Omental fat pad (tissue), 4 donors: ENCODE results near the gene BCL2L11. TPM values are rescaled to one million over a fixed set of nuclear protein-coding genes. Genes with fewer than 3 reads are reported as not detected.
A peak's percentile ranks its signal among the peaks of the same experiment; 100 is the strongest.

Source experiments
- ATAC-seq: fragments of 150-250 bp; one replicate; pipeline ENCODE4 v1.9.1; 2016; ENCODE audit warnings: mild to moderate bottlenecking, moderate library complexity; ENCODE audit not compliant: low FRiP score
- DNase-seq: peaks from one replicate; pipeline ENCODE4 v3.0.0-alpha.2; 2019; ENCODE audit warnings: low spot score
- CTCF ChIP-seq, 3 donors: fragments of 450-650 bp; IDR thresholded peaks; one replicate each; pipeline ENCODE4 v1.5.1; 2016 to 2017; ENCODE audit warnings: antibody characterized with exemption in 3 of 3, mild to moderate bottlenecking in 3 of 3, moderate library complexity in 2 of 3
- total RNA-seq, 4 donors: library from RNA; depleted of rRNA; stranded (reverse); fragments of >200 nt; gene quantifications; one replicate each; pipeline ENCODE4 v1.1.0, GENCODE V29; 2016

Gene BCL2L11
- total RNA-seq, 4 donors from 2014 or later = 16.1 to 20.2 (median 17.9) TPM

GRCh38 chr2:111135910-111136297, 15.2 kb downstream of the BCL2L11 start:
- no peak for TF ChIP-seq CTCF (IDR thresholded peaks at IDR 0.05)
- DNase-seq (no peak), ATAC-seq (peak; percentile 36)

GRCh38 chr2:111138839-111139238, 18.1 kb downstream of the BCL2L11 start:
- TF ChIP-seq CTCF (IDR thresholded peaks at IDR 0.05) = no peak
- no peak for ATAC-seq
- no peak for DNase-seq

GRCh38 chr2:111139637-111140317, 19.1 kb downstream of the BCL2L11 start:
- ATAC-seq = no peak
- DNase-seq = no peak
- TF ChIP-seq CTCF (IDR thresholded peaks at IDR 0.05) = no peak

- ATAC-seq = no peak
- no peak for DNase-seq
- no peak for TF ChIP-seq CTCF (IDR thresholded peaks at IDR 0.05)
Measured at GRCh38 chr2:111140815-111141214, 20.1 kb downstream of the BCL2L11 start.

GRCh38 chr2:111142101-111142500, 21.4 kb downstream of the BCL2L11 start:
- ATAC-seq (no peak), DNase-seq (no peak)
- no peak for TF ChIP-seq CTCF (IDR thresholded peaks at IDR 0.05)

GRCh38 chr2:111143107-111143842, 22.6 kb downstream of the BCL2L11 start:
- ATAC-seq (no peak), DNase-seq (no peak)
- TF ChIP-seq CTCF (IDR thresholded peaks at IDR 0.05) = no peak

- no peak for TF ChIP-seq CTCF (IDR thresholded peaks at IDR 0.05)
- no peak for DNase-seq
- no peak for ATAC-seq
Measured at GRCh38 chr2:111143843-111144198, 23.1 kb downstream of the BCL2L11 start.
